Cardiac muscle cell (in vitro differentiated cells and primary cell): ENCODE data around the gene CDH7. TPM values are rescaled to one million over a fixed set of nuclear protein-coding genes. Genes with fewer than 3 reads are reported as not detected.

ENCODE experiments used
- DNase-seq, 2 donors: peaks; one replicate each; pipeline versions ENCODE4 v3.0.0 to v3.0.0-alpha.2; 2010 to 2017; ENCODE audit warnings: low read depth in 1 of 2, low spot score in 1 of 2
- H3K27ac ChIP-seq: fragments of 200-600 bp; sonication (generic); 2 replicates; pipeline ENCODE4 v1.5.1; 2016
- H3K27me3 ChIP-seq: fragments of 200-600 bp; sonication (generic); 2 replicates; pipeline ENCODE4 v1.6.0; 2016; ENCODE audit warnings: control low read depth
- H3K36me3 ChIP-seq: fragments of 200-600 bp; sonication (generic); 2 replicates; pipeline ENCODE4 v1.5.1; 2016; ENCODE audit warnings: control low read depth
- H3K4me1 ChIP-seq: fragments of 200-600 bp; sonication (generic); 2 replicates; pipeline ENCODE4 v1.8.1; 2017; ENCODE audit warnings: low read depth, mild to moderate bottlenecking, mixed run types
- H3K4me3 ChIP-seq: fragments of 200-600 bp; sonication (generic); 2 replicates; pipeline ENCODE4 v1.5.1; 2016; ENCODE audit warnings: mild to moderate bottlenecking
- H3K9me3 ChIP-seq: fragments of 200-600 bp; sonication (generic); 2 replicates; pipeline ENCODE4 v1.5.1; 2017; ENCODE audit warnings: low read depth, mild to moderate bottlenecking, control low read depth
- polyA plus RNA-seq: library from polyadenylated mRNA; unstranded; fragments of >200 nt; fragmentation: Nextera tagmentation; extraction: Ambion mirVana; gene quantifications from 2 replicates; pipeline ENCODE4 v1.2.1, GENCODE V29; 2016
- total RNA-seq: library from RNA; depleted of rRNA; stranded (reverse); fragments of >200 nt; gene quantifications from 2 replicates; pipeline ENCODE4 v1.2.3, GENCODE V29; 2016
- TF ChIP-seq, protein P1 (sequence below): IDR thresholded peaks from 2 replicates; pipeline ENCODE4 v1.5.1; 2012; ENCODE audit warnings: low read depth, mild to moderate bottlenecking, low read length

CDH7 gene
- total and polyA plus RNA-seq, 2 experiments from 2014 or later: 0.01 to 0.74 TPM

DNA sequence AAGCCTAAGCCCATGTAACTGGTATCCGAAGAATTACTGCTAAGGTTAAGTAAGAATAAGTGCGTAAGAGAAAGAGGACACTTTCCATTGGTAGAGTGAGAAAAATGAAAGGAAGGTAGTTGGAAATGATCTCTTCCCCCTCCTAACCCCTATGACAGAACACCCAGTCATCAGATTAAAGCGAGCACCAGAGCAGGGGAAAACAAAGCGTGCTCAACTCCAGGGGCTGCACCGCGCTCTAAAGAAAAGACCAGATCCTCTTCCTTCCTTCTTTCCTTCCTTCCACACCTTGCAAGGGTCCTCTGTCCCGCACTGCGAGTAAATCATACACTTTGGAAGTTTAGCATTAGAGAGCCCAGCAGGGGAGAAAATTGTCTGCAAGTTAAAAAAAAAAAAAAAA is 971 bp upstream of the CDH7 start:
- H3K27ac ChIP-seq: no peak overlapping the region

DNA sequence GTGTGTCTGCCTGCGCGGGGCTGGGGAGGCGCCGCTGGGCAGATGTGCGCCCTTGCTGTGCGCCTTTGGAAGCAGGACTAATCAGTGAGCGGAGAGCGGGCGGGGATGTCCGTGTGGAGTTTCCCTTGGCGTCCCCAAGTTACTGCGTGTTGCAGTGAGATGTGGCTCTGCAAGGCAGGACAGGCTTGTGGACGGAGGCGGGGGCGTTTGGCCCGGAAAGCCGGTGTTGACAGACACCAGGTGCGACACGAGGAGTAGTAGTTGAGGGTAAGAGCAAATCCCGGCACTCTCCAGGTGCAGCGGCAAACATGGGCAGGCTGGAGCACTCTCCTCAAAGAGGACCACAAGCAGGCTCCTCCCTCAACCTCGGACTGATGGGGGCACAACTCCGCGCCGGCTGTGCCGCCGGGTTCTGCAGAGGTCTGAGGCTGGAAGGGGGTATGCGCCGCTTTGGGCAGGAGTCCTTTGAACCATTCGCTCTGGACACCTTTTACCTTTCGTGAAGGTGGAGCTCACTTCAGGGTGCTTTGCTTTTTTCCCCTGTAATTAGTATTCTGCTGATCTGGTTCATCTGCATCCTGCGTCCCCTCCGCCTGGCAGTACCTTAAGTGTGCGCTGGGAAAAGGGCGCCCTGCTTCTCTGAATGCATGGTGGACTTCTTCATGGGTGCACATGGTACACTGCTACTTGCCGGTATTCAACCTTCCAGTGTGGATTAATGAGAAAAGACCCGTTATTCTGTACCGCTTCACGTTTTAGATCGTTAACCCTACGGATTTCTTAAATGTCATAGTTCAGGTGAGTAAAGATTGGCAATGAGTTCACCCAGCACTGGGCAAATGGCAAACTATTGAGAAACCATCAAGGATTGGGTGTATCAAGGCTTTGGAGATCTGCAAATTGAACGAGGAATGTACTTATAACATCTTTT is 608 bp downstream of the CDH7 start:
- Histone ChIP-seq H3K27me3 (peaks cover 56% of the 10 kb centered on the region), H3K9me3 (no peaks in the 10 kb centered on the region), H3K27ac (no peak overlapping the region), H3K4me1 (peaks cover 5% of the 10 kb centered on the region), H3K36me3 (no peaks in the 10 kb centered on the region), H3K4me3 (peak overlapping the region; percentile 76)
- peak in 1 of 2 donors; percentile 9 for DNase-seq
- TF ChIP-seq, protein P1, sequence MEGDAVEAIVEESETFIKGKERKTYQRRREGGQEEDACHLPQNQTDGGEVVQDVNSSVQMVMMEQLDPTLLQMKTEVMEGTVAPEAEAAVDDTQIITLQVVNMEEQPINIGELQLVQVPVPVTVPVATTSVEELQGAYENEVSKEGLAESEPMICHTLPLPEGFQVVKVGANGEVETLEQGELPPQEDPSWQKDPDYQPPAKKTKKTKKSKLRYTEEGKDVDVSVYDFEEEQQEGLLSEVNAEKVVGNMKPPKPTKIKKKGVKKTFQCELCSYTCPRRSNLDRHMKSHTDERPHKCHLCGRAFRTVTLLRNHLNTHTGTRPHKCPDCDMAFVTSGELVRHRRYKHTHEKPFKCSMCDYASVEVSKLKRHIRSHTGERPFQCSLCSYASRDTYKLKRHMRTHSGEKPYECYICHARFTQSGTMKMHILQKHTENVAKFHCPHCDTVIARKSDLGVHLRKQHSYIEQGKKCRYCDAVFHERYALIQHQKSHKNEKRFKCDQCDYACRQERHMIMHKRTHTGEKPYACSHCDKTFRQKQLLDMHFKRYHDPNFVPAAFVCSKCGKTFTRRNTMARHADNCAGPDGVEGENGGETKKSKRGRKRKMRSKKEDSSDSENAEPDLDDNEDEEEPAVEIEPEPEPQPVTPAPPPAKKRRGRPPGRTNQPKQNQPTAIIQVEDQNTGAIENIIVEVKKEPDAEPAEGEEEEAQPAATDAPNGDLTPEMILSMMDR: no peak

More for the DNA sequence above, 971 bp upstream of the CDH7 start:
- Histone ChIP-seq H3K4me1 (peaks cover 5% of the 10 kb centered on the region), H3K9me3 (no peaks in the 10 kb centered on the region), H3K36me3 (no peaks in the 10 kb centered on the region), H3K4me3 (peak overlapping the region; percentile 76), H3K27me3 (peaks cover 56% of the 10 kb centered on the region)
- DNase-seq: no peak
- TF ChIP-seq, protein P1: no peak

DNA sequence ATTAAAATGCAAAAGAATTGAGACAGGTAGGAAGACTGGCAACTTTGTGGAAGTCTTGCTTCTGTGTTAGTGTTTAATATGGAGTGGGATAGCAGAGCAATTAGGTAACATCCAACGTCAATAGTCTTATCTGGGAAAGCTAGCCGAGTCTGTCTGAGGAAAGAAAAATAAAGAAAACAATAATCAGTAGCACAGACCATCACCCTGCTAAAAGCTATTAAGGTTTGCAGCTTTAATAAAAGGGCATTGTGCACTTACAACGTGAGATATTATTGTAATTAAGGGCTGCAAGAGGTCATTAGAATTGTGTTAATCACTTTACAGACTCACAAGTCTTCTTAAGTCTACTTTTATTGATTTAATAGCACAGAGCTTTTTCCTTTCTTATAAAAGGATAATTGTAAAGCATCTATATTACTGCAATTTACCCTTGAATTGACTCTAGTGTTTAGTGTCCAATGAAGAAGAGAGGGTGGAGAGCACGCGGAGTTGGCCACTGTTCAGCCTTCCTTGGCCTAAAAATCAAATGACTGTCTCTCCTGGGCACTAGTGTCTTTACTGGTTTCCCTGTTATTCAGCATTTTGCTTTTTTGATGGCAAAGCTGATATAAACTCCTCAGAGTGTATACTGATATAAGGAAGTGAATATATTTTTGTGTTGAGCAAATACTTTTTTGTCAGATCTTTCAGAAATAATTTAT is 2.0 kb downstream of the CDH7 start:
- TF ChIP-seq, protein P1: no peak

DNA sequence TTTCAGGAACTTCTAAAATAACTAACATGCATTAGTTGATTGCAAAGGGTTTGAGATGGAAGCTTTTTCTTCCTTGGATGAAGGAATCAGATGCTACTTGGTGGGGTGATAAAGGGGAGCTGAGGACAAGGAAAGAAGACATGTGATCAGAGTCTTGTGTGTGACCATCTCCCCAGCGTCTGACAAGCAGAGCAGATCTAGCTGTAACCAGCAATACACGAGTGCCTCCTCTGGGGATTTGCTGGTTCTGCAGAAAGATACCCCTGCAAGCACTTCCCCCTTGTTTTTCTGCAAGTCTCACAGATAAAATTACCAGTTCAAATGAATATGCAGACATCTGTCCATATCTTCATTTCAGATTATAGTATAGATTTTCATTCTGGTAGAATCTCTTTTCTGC is 2.7 kb downstream of the CDH7 start:
- no peak overlapping the region for H3K4me3 ChIP-seq
- no peaks in the 10 kb centered on the region for H3K9me3 ChIP-seq
- DNase-seq: peak in 1 of 2 donors; percentile 73
- peaks cover 5% of the 10 kb centered on the region for H3K4me1 ChIP-seq
- H3K36me3 ChIP-seq: no peaks in the 10 kb centered on the region
- TF ChIP-seq, protein P1: no peak
- H3K27ac ChIP-seq: no peak overlapping the region
- H3K27me3 ChIP-seq: peaks cover 44% of the 10 kb centered on the region

More for the DNA sequence above, 2.0 kb downstream of the CDH7 start:
- H3K27ac ChIP-seq: no peak overlapping the region
- H3K9me3 ChIP-seq: no peaks in the 10 kb centered on the region
- no peak for DNase-seq
- peaks cover 51% of the 10 kb centered on the region for H3K27me3 ChIP-seq
- H3K4me3 ChIP-seq: no peak overlapping the region
- peaks cover 5% of the 10 kb centered on the region for H3K4me1 ChIP-seq
- no peaks in the 10 kb centered on the region for H3K36me3 ChIP-seq

DNA sequence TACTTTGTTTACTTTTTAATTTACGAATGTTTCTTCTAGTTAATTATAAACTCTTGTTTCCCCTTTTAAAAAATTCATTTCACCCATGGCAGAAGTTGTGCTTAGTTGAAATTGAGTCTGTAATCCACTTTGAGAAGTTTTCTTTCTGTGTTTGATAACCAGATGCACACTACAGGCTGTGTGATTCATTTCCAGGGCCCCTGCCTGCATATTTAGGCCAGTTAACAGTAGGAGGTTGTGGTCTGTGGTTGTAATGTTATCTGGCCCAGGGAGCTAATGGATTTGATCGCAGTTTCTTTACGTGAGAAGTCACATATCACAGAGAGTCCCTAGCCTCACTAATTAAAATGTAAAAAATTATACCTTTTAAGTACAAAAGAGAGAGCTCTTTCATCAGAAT is 3.3 kb downstream of the CDH7 start:
- Histone ChIP-seq H3K9me3 (no peaks in the 10 kb centered on the region), H3K27ac (no peak overlapping the region), H3K36me3 (no peaks in the 10 kb centered on the region), H3K27me3 (peaks cover 38% of the 10 kb centered on the region), H3K4me1 (peaks cover 5% of the 10 kb centered on the region), H3K4me3 (no peak overlapping the region)
- no peak for DNase-seq
- TF ChIP-seq, protein P1: no peak
